Keratinocyte (primary cell): ENCODE data around the gene ITIH3.

Experiments
- EZH2 ChIP-seq: IDR thresholded peaks from one replicate; pipeline ENCODE4 v1.6.1; 2012; ENCODE audit warnings: inconsistent platforms, mild to moderate bottlenecking, low read length, moderate library complexity
- TF ChIP-seq, protein P1 (sequence below), 3 experiments: IDR thresholded peaks in 1 of 3; conservative IDR thresholded peaks in 1 of 3; optimal IDR thresholded peaks in 1 of 3; 2 replicates in 2 of 3; 3 replicates in 1 of 3; pipeline versions ENCODE3 to v1.5.1; 2011; ENCODE audit warnings: low read length in 3 of 3, mild to moderate bottlenecking in 3 of 3, moderate library complexity in 2 of 3, control low read depth in 1 of 3, inconsistent platforms in 1 of 3; ENCODE audit not compliant: insufficient read depth in 2 of 3; ENCODE audit errors: extremely low read depth in 1 of 3

DNA sequence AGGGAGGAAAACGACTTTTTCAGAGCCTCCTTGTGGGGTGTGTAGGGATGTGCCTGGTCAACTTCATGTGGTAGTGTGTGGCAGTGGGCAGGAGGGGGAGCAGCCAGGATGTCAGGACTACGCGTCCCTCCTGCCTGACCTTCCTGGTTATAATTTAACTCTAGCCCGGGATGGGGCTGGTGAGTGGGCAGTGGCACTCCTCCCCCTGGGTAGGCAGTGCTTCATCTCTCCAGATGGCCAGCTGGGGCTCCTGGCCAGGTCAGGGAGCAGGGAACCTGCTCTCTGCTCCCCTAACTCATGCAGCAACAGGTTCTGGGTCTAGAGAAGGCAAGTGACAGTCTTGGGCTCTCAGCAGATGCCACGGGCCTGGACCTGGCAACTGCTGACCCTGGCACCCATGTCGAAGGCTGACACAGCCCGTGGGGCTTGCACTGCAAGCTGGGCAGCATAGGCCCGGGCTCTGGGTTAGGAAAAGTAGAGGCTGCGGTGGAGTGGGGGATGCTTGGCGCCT lies 33.3 kb downstream of the ITIH3 start:
- TF ChIP-seq, protein P1, sequence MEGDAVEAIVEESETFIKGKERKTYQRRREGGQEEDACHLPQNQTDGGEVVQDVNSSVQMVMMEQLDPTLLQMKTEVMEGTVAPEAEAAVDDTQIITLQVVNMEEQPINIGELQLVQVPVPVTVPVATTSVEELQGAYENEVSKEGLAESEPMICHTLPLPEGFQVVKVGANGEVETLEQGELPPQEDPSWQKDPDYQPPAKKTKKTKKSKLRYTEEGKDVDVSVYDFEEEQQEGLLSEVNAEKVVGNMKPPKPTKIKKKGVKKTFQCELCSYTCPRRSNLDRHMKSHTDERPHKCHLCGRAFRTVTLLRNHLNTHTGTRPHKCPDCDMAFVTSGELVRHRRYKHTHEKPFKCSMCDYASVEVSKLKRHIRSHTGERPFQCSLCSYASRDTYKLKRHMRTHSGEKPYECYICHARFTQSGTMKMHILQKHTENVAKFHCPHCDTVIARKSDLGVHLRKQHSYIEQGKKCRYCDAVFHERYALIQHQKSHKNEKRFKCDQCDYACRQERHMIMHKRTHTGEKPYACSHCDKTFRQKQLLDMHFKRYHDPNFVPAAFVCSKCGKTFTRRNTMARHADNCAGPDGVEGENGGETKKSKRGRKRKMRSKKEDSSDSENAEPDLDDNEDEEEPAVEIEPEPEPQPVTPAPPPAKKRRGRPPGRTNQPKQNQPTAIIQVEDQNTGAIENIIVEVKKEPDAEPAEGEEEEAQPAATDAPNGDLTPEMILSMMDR (optimal IDR thresholded peaks at IDR 0.05 in 1 of 3, IDR thresholded peaks at IDR 0.05 in 1 of 3, conservative IDR thresholded peaks at IDR 0.05 in 1 of 3; ENCODE audit: extremely low read depth in 1 of 3, insufficient read depth in 2 of 3, low read length in 3 of 3), result no peak
- no peak for TF ChIP-seq EZH2
